HG02852 (cell line): ENCODE results near the gene PSENEN.
"Not testable (repeated sequence)": the region's sequence is repeated elsewhere in the genome, so short reads cannot be mapped to it uniquely, and the experiment has no call there.

ENCODE experiments used
- ATAC-seq: cut with Tn5 transposase; IDR thresholded peaks from one replicate; pipeline ENCODE4 v1.9.1; 2021; ENCODE audit warnings: mild to moderate bottlenecking, moderate library complexity; ENCODE audit not compliant: unreplicated experiment

PSENEN gene

DNA sequence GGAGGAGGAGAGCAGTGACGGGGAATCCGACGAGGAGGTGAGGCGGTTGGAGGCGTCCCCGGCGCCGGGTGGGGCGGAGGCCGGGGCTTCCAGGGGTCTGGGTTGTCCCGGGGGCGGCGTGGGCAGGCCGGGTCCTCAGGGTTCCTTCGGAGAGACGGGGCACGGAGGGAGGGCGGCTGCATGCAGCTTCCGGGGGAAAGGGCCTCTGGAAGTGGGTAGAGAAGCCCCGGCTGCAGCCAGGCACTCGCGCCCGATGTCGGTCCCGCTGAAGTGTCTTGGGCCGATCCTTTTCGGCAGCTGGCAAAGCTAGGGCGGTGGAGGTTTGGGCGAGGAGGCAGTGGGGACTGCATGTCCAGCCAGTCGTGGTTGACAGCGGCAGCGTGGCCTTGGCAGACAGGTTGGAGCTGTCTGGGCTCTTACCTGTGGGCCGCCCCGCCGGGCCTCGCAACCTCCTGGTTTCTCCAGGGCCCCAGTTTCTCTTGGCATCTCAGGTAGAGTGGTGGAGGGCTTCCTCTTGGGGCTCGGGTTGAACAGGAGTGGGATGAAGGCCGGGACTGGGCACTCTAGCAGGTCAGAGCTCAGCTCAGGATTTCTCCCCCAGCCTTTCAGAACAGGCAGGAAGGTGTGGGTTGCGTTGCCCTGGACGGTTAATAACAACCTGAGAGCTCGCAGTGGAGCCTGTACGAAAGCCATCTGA lies 27.0 kb upstream of the PSENEN start:
- peak; percentile 2 for ATAC-seq

- no peak for ATAC-seq
These were observed 25.9 kb upstream of the PSENEN start for GRCh38 chr19:35719402-35720162.

GRCh38 chr19:35720163-35720524 lies 25.3 kb upstream of the PSENEN start:
- ATAC-seq: no peak

DNA sequence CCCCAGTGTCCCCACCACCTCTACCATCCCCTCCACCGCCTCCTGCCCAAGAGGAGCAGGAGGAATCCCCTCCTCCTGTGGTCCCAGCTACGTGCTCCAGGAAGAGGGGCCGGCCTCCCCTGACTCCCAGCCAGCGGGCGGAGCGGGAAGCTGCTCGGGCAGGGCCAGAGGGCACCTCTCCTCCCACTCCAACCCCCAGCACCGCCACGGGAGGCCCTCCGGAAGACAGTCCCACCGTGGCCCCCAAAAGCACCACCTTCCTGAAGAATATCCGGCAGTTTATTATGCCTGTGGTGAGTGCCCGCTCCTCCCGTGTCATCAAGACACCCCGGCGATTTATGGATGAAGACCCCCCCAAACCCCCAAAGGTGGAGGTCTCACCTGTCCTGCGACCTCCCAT lies 24.8 kb upstream of the PSENEN start:
- ATAC-seq: no peak

GRCh38 chr19:35721374-35721773 lies 24.1 kb upstream of the PSENEN start:
- no peak for ATAC-seq

DNA sequence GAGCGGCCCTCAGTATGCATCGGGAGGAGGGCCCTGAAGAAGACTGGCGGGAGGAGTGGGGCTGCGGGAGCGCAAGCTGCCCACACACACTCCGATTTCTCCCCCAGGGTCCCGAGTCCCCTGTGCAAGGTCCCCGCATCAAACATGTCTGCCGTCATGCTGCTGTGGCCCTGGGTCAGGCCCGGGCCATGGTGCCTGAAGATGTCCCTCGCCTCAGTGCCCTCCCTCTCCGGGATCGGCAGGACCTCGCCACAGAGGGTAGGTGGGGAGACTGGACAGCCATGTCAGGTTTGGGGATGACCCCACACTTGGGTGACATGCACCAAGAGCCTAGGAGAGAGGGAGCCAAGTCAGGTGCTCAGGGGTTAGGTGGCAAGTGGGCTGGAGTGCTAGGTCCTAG lies 23.0 kb upstream of the PSENEN start:
- ATAC-seq: no peak

- no peak for ATAC-seq
These were observed 22.6 kb upstream of the PSENEN start for GRCh38 chr19:35722897-35723296.

DNA sequence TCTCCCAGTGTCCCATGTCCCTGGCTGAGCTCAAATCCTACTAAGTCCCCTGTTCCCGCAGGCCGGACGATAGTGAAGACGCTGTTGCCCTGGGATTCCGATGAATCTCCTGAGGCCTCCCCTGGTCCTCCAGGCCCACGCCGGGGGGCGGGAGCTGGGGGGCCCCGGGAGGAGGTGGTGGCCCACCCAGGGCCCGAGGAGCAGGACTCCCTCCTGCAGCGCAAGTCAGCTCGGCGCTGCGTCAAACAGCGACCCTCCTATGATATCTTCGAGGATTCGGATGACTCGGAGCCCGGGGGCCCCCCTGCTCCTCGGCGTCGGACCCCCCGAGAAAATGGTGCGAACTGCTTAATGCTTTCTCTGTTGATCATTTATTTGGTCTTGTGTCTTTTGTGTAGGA lies 21.8 kb upstream of the PSENEN start:
- ATAC-seq: no peak

GRCh38 chr19:35724132-35724531 lies 21.3 kb upstream of the PSENEN start:
- not testable (repeated sequence) for ATAC-seq

- ATAC-seq: no peak
These were observed 20.9 kb upstream of the PSENEN start for GRCh38 chr19:35724560-35724959.

DNA sequence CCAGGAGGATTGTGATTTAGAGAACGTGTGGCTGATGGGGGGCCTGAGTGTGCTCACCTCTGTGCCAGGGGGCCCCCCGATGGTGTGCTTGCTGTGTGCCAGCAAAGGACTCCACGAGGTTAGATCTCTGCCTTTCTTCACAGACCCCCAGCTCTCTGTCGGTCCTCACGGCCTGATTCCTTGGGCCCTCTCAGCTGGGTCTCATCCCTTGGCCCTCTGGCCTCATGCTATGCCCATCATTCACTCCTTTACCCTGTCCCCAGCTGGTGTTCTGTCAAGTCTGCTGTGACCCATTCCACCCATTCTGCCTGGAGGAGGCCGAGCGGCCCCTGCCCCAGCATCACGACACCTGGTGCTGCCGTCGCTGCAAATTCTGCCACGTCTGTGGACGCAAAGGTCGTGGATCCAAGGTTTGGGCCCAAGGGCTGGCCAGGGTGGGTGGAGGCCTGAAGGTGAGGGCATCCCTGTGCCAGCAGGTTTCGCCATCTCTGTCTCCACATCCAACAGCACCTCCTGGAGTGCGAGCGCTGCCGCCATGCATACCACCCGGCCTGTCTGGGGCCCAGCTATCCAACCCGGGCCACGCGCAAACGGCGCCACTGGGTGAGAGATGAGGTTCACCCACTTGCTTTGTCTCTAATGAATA lies 20.1 kb upstream of the PSENEN start:
- ATAC-seq: no peak

GRCh38 chr19:35727053-35727955 lies 18.1 kb upstream of the PSENEN start:
- no peak for ATAC-seq

- ATAC-seq: no peak
These were observed 17.3 kb upstream of the PSENEN start for GRCh38 chr19:35727956-35728706.

- ATAC-seq: no peak
These were observed 16.4 kb upstream of the PSENEN start for GRCh38 chr19:35729021-35729420.

GRCh38 chr19:35729763-35730162 lies 15.7 kb upstream of the PSENEN start:
- no peak for ATAC-seq

DNA sequence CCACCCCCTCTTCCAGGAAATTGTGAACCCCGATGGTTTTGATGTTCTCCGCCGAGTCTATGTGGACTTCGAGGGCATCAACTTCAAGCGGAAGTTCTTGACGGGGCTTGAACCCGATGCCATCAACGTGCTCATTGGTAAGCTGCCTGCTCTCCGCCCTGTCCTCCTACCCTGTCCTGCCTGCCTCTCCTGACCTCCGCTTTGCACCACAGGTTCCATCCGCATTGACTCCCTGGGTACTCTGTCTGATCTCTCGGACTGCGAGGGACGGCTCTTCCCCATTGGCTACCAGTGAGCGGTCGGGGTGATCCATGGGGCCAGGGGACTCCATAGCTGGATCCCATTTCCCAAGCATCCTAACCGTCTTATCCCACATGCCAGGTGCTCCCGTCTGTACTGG lies 15.1 kb upstream of the PSENEN start:
- ATAC-seq: no peak

DNA sequence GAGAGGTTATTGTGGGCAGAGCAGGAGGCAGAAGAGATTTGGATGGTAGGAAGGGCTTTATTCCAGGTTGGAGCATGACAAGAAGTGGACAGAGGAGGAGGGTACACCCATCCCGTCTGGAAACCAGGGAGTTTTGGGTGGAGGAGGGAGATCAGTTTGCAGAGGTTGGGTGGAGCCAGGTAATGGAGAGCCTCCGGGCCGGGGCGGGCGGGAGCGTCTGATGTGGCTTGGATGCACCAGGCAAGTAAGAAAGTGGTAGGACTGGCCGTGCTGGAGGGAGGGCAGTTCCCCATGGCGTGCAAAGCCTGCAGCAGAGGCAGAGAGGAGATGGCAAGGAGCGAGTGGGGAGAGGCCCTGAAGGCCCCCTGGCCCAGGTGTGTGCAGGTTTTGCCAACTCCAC lies 14.1 kb upstream of the PSENEN start:
- no peak for ATAC-seq

- no peak for ATAC-seq
These were observed 13.6 kb upstream of the PSENEN start for GRCh38 chr19:35731779-35732405.

DNA sequence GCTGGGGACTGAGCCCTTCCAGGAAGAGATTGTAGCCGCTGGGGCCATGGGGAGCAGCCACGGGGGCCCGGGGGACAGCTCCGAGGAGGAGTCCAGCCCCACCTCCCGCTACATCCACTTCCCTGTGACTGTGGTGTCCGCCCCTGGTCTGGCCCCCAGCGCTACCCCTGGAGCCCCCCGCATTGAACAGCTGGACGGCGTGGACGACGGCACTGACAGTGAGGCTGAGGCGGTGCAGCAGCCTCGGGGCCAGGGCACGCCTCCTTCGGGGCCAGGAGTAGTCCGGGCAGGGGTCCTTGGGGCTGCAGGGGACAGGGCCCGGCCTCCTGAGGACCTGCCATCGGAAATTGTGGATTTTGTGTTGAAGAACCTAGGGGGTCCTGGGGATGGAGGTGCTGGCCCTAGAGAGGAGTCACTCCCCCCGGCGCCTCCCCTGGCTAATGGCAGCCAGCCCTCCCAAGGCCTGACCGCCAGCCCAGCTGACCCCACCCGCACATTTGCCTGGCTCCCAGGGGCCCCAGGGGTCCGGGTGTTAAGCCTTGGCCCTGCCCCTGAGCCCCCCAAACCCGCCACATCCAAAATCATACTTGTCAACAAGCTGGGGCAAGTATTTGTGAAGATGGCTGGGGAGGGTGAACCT lies 12.8 kb upstream of the PSENEN start:
- ATAC-seq: no peak
